ENCODE results near the gene ACSL3.
"Not testable (repeated sequence)": the region's sequence is repeated elsewhere in the genome, so short reads cannot be mapped to it uniquely, and the experiment has no call there.

The ACSL3 gene

GRCh38 chr2:222837643-222838056 is 23.2 kb upstream of the ACSL3 start:
- DNase-seq (ENCODE audit: low read depth in 1 of 2, low spot score in 1 of 2), result peak in 1 of 2 experiments; percentile 5
- in situ Hi-C loops (cut with HindIII; ENCODE audit: low pct_unique_long_range_greater_than_20kb, low sequenced_read_pairs), result no loop called here
- no peak for TF ChIP-seq JUND (IDR thresholded peaks at IDR 0.05; ENCODE audit: low read depth)

GRCh38 chr2:222840060-222840802 is 20.6 kb upstream of the ACSL3 start:
- in situ Hi-C loops (cut with HindIII; ENCODE audit: low pct_unique_long_range_greater_than_20kb, low sequenced_read_pairs), result no loop called here
- TF ChIP-seq JUND (IDR thresholded peaks at IDR 0.05; ENCODE audit: low read depth), result no peak
- no peak for DNase-seq (ENCODE audit: low read depth in 1 of 2, low spot score in 1 of 2)

- no peak for TF ChIP-seq JUND (IDR thresholded peaks at IDR 0.05; ENCODE audit: low read depth)
- in situ Hi-C loops (cut with HindIII; ENCODE audit: low pct_unique_long_range_greater_than_20kb, low sequenced_read_pairs), result no loop called here
- peak in 1 of 2 experiments; percentile 69 for DNase-seq (ENCODE audit: low read depth in 1 of 2, low spot score in 1 of 2)
Measured at GRCh38 chr2:222842491-222843174, 18.2 kb upstream of the ACSL3 start.

GRCh38 chr2:222844323-222844722 is 16.5 kb upstream of the ACSL3 start:
- in situ Hi-C loops (cut with HindIII; ENCODE audit: low pct_unique_long_range_greater_than_20kb, low sequenced_read_pairs), result no loop called here
- TF ChIP-seq JUND (IDR thresholded peaks at IDR 0.05; ENCODE audit: low read depth), result no peak
- DNase-seq (ENCODE audit: low read depth in 1 of 2, low spot score in 1 of 2), result no peak

GRCh38 chr2:222845314-222845713 is 15.5 kb upstream of the ACSL3 start:
- in situ Hi-C loops (cut with HindIII; ENCODE audit: low pct_unique_long_range_greater_than_20kb, low sequenced_read_pairs); DNase-seq (ENCODE audit: low read depth in 1 of 2, low spot score in 1 of 2): not testable (repeated sequence)

GRCh38 chr2:222846003-222846402 is 14.8 kb upstream of the ACSL3 start:
- TF ChIP-seq JUND (IDR thresholded peaks at IDR 0.05; ENCODE audit: low read depth), result no peak
- DNase-seq (ENCODE audit: low read depth in 1 of 2, low spot score in 1 of 2), result no peak
- in situ Hi-C loops (cut with HindIII; ENCODE audit: low pct_unique_long_range_greater_than_20kb, low sequenced_read_pairs), result no loop called here

- in situ Hi-C loops (cut with HindIII; ENCODE audit: low pct_unique_long_range_greater_than_20kb, low sequenced_read_pairs); DNase-seq (ENCODE audit: low read depth in 1 of 2, low spot score in 1 of 2): not testable (repeated sequence)
Measured at GRCh38 chr2:222848031-222848430, 12.8 kb upstream of the ACSL3 start.

- no peak for DNase-seq (ENCODE audit: low read depth in 1 of 2, low spot score in 1 of 2)
- TF ChIP-seq JUND (IDR thresholded peaks at IDR 0.05; ENCODE audit: low read depth), result no peak
- in situ Hi-C loops (cut with HindIII; ENCODE audit: low pct_unique_long_range_greater_than_20kb, low sequenced_read_pairs), result no loop called here
Measured at GRCh38 chr2:222848862-222849261, 12.0 kb upstream of the ACSL3 start.

- no peak for TF ChIP-seq JUND (IDR thresholded peaks at IDR 0.05; ENCODE audit: low read depth)
- no peak for DNase-seq (ENCODE audit: low read depth in 1 of 2, low spot score in 1 of 2)
Measured at GRCh38 chr2:222851956-222852617, 8.7 kb upstream of the ACSL3 start.

GRCh38 chr2:222854773-222855700 is 5.8 kb upstream of the ACSL3 start:
- no peak for DNase-seq (ENCODE audit: low read depth in 1 of 2, low spot score in 1 of 2)
- no peak for TF ChIP-seq JUND (IDR thresholded peaks at IDR 0.05; ENCODE audit: low read depth)
- in situ Hi-C loops (cut with HindIII; ENCODE audit: low pct_unique_long_range_greater_than_20kb, low sequenced_read_pairs), result no loop called here

More at GRCh38 chr2:222851956-222852617, 8.7 kb upstream of the ACSL3 start:
- in situ Hi-C loops (cut with HindIII; ENCODE audit: low pct_unique_long_range_greater_than_20kb, low sequenced_read_pairs), result no loop called here

GRCh38 chr2:222859786-222860612 is 837 bp upstream of the ACSL3 start:
- in situ Hi-C loops (cut with HindIII; ENCODE audit: low pct_unique_long_range_greater_than_20kb, low sequenced_read_pairs), result no loop called here
- peak in 1 of 2 experiments; percentile 81 for DNase-seq (ENCODE audit: low read depth in 1 of 2, low spot score in 1 of 2)
- TF ChIP-seq JUND (IDR thresholded peaks at IDR 0.05; ENCODE audit: low read depth), result no peak

Data from T47D (cell line).